CD1c-positive myeloid dendritic cell (primary cell): Measurements from ENCODE around the gene SIVA1.
"Not testable (repeated sequence)": the region's sequence is repeated elsewhere in the genome, so short reads cannot be mapped to it uniquely, and the experiment has no call there.

Experiments
- DNase-seq: peaks from one replicate; pipeline ENCODE4 v3.0.0-alpha.2; 2016; ENCODE audit errors: extremely low spot score

Gene SIVA1

GRCh38 chr14:104719343-104719742 lies 33.6 kb upstream of the SIVA1 start:
- DNase-seq, result no peak

- no peak for DNase-seq
Observed at GRCh38 chr14:104721505-104722431, 31.2 kb upstream of the SIVA1 start.

GRCh38 chr14:104722938-104723650 lies 29.9 kb upstream of the SIVA1 start:
- DNase-seq, result peak; percentile 19

DNA sequence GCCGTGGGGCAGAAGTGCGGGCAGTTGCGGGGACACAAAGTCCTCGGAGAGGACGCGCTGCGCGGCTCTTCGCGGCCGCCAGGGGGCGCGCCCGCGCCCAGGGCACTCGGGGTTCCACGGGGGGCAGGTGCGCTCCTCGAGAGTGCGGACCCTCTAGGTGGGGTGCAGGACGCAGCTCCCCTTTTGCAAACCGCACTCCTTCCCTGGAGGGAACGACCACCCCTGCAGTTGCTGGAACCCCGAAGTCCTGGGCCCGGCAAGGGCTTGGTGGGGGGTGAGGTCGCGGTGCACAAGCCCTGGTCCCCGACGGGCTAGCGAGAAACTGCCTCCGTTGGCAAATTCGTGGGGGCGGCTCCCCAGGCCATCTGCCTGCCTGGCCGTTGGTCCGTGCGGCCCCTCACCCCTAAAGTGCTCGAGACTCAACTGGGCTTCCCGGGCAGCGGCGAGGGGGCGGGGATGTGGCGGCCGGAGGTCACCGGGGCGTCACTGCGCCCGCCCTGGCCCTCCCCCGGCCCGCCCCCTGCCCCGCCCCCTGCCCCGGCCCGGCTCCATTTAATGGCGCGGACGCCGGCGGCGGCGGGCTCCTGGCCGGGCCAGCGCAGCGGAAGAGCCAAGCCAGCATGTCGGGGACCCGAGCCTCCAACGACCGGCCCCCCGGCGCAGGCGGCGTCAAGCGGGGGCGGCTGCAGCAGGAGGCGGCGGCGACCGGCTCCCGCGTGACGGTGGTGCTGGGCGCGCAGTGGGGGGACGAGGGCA lies 29.1 kb upstream of the SIVA1 start, which contains the start of gene ADSS1:
ADSS1 (plus strand) TSS at position 579 of the 756 bp plus-strand sequence; CDS start at position 621, 42 bp downstream.
- DNase-seq, result peak; percentile 65

GRCh38 chr14:104724407-104724980 lies 28.5 kb upstream of the SIVA1 start:
- DNase-seq, result no peak

GRCh38 chr14:104724981-104725771 lies 27.8 kb upstream of the SIVA1 start:
- DNase-seq, result no peak

DNA sequence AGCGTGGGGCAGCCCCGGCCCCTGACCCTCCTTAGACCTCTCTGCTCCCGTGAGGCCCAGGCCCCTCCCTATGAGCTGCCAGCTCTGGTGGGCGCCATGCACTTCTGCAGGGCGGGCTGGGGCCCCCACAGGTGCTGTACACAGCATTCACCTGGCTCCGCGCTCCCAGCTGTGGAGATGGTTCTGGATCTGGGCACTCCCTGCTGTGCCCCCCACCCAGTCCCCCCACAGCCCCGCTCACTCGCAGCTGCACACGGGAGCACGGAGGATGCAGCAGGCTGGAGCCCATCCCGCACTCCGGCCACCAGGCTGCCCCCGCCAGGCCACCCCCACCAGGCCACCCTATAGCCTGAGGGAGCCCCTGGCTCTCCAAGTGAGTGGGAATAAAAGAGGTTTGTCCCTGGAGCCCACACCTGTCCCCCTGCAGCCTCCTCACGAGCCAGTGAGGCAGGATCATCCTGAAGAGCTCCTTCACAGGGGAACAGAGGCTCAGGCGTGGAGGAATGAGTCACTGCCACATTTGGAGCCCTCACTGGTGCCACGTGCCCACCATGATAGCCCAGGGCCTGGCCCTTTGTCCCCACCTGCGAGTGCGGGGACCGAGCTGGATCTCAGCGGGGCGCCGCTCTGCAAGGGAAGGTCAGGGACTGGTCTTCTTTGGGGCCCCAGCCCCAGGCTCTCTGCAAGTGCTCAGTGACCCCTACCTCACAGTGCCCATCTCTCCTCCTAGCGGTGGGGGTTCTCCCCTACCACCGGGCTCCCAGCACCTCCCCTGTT lies 27.0 kb upstream of the SIVA1 start:
- no peak for DNase-seq

- no peak for DNase-seq
Observed at GRCh38 chr14:104726600-104727451, 26.1 kb upstream of the SIVA1 start.

DNA sequence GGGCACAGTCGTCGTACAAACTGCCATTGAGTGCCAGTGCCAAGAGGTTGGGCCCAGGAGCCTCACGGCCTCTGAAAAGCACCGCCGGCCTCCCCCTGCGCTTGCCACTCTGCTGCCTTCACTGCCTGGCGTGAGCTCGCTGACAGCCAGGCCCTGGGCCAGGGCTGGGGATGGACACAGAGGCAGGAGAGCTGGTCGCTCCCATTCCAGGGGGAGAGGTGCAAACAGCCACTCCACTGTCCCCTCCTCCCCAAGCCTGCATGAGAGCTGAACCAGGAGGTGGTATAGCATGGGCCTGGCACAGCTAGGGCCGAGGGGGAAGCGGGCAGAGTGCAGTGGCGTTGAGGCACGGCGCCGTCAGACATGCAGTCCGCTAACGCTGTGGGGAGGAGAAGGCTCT lies 24.3 kb upstream of the SIVA1 start:
- no peak for DNase-seq

DNA sequence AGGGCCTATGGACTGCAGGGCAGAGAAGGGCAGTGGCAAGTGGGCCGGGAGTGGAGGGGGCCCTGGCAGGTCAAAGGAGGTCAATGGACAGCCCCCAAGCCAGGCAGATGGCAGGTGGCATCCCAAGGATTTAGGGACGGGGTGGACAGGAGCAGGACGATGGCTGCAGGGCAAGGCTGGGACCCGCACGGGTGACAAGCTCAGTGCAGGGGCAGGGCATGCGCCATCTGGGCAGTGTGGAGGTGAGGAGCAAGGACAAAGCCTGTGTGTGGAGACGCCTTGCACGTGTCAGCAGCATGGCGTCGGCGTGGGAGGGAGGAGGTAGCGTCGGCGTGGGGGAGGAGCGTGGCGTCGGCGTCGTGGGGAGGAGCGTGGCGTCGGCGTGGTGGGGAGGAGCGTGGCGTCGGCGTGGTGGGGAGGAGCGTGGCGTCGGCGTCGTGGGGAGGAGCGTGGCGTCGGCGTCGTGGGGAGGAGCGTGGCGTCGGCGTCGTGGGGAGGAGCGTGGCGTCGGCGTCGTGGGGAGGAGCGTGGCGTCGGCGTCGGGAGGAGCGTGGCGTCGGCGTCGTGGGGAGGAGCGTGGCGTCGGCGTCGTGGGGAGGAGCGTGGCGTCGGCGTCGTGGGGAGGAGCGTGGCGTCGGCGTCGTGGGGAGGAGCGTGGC lies 23.6 kb upstream of the SIVA1 start:
- DNase-seq, result not testable (repeated sequence)

DNA sequence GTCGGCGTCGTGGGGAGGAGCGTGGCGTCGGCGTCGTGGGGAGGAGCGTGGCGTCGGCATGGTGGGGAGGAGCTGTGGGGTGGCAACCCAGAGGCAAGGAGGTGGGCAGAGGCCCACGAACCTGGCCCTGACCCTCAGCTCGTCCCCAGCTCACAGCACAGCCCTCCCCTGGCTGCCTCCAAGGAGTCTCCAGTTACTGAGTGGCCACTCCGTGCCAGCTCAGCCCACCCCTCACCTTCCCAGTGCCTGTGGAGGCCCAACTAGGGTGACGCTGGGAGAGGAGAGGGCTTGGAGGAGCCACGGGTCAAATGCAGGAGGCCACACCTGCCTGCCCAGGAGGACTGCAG lies 23.1 kb upstream of the SIVA1 start:
- no peak for DNase-seq

DNA sequence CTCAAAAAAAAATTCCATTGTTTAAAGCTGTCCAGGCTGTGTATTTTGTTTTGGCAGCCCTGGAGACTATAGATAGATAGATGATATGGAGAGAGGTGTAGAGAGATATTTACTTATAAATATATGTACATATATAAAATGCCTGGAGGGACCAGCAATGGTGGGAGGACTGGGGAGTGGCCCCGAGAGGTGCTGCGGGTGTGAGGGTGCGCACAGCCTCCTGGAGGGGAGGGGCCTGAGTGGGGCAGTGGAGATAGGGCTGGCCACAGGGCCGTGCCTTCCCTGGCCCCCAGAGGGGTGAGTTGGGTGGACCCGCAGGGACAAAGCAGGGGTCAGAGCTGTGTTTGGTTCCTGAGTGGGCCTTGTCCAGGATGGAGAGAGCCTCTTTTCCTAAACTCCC lies 22.5 kb upstream of the SIVA1 start:
- DNase-seq, result no peak

- no peak for DNase-seq
Observed at GRCh38 chr14:104731320-104732294, 21.3 kb upstream of the SIVA1 start.

DNA sequence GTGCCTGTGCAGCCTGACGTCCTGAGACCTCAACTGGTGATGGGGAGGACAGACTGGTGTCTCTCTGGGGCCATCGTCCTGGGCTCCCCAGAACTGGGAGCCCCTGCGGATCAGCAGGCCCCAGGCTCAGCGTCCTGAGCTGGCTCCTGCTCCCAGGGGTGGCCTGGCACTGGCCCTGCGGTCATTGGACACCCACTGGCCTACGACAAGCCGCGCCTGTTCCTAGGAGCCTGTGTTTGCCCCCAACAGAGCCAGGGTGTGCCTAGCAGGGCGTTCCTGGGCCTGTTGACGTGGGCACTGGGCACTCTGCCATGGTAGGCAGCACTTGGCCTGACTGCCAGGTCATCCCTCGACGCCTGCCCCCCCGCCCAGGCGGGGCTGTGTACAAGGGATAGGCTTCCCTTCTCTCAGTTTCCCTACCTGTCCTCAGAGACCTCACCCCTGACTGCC lies 20.6 kb upstream of the SIVA1 start:
- no peak for DNase-seq

DNA sequence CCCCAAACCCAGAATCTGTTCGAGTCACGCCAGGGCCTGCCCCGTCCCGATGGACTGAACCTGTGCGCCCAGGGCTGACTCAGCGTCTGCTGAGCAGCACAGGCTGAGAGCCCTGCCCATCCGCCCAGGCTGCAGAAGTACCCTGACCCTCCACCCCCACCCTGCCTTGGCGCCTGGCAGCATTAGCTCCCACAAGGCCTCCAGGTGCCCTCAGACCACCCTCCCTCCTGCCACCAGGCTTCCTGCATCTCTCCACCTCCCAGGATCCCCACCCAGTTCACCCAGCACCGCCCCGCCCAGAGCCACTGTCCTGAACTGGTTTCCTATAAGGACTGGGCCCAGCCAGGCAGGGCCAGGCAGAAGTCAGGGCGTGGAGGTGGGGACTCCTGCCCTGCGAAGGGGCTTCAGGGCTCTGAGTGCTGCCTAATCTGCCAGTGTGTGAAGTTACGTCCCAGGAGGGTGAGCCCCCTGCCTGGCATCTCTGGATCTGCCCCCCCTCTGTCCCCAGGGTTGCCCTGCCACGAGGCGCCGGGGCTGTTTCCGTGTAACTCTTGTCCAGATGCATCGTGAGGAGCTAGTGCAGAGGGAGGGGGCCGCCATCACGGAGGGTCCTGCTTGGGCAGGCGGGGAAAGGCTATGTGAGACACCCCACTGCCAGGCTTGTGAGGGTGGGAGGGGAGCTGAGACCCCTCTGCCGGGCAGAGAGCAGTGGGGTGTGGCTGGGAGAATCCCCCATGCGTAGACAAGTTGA lies 19.8 kb upstream of the SIVA1 start:
- DNase-seq, result no peak

DNA sequence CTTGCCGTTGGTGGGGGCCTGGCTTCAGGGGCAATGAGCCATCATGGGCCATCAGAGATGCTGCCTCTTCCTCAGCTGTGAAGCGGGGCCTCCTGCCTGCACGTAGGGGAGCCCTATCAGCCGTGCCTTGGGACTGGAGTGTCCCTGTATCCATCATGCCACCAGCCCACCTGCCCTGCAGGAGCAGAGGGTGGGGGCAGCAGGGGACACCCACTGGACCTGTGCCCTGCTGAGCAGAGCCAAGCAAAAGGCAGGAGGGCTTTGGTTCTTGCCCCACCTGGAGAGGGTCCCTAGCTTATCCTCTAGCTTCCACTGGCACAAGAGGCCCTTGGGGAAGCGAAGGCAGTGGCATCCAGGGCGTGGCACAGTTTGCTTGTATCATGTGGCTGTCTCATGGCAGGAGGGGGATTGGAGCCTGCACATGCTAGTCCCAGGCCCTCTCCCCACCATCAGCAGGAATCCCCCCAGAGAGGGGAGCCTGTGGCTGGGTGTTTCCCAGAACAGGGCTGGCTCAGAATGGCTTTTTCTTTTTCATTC lies 18.8 kb upstream of the SIVA1 start:
- no peak for DNase-seq

DNA sequence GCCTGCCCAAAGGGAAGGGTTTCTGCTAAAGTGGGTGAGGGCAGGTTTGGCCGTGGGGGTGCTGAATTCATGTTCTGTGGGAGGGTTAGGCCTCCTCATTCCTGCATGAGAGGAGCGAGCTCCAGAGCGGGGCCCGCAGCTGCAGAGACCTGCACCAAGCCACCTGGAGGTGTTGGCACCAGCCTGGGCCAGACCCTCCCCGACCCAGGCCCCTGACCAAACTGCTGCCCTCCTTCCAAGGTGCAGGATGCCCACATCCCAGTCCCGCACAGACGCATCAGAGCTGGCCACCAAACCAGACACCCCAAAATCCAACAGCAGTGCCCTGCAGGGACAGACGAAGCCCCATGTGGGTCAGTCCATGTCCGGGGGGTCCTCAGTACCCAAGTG lies 18.4 kb upstream of the SIVA1 start:
- no peak for DNase-seq
